PFSK-1 (cell line): ENCODE results near the gene POLR2A.
"Not testable (repeated sequence)": the region's sequence is repeated elsewhere in the genome, so short reads cannot be mapped to it uniquely, and the experiment has no call there.

Source experiments
- FOXP2 ChIP-seq: optimal IDR thresholded peaks from 2 replicates; pipeline ENCODE3; 2011; ENCODE audit warnings: borderline replicate concordance, control low read depth, inconsistent platforms; ENCODE audit not compliant: insufficient read depth; ENCODE audit errors: extremely low read length, extremely low read depth
- POLR2AphosphoS5 ChIP-seq: IDR thresholded peaks from 2 replicates; pipeline ENCODE4 v1.6.1; 2012; ENCODE audit warnings: low read depth, mild to moderate bottlenecking, control low read depth, low read length, moderate library complexity
- SIN3A ChIP-seq: IDR thresholded peaks from 2 replicates; pipeline ENCODE4 v1.6.1; 2012; ENCODE audit warnings: mild to moderate bottlenecking, low read length, moderate library complexity, borderline replicate concordance; ENCODE audit not compliant: insufficient read depth
- TAF1 ChIP-seq: IDR thresholded peaks from 2 replicates; pipeline ENCODE4 v1.6.1; 2012; ENCODE audit warnings: low read length, control low read depth, borderline replicate concordance; ENCODE audit not compliant: insufficient read depth
- TF ChIP-seq, protein P1 (sequence below), 2 experiments: IDR thresholded peaks; 2 replicates each; pipeline versions ENCODE4 v1.6.1 to v1.8.0; 2011 to 2012; ENCODE audit warnings: low read depth in 2 of 2, low read length in 2 of 2, control low read depth in 1 of 2, inconsistent platforms in 1 of 2, mild to moderate bottlenecking in 1 of 2, moderate library complexity in 1 of 2; ENCODE audit not compliant: insufficient read depth in 1 of 2

The POLR2A gene

DNA sequence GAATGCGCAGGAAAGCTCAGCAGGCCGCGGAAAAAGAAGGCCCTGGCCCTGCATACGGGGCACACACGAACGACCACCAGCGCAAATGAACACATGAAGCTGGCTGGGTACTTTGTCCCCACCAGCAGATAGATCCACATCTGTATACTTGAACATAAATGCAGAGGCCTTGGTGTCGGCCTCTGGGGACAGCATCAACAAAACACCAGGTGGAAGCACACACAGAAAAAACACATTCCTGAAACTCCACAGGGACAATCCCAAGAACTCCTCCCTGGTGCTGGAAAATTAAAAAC is 4.1 kb upstream of the POLR2A start:
- TF ChIP-seq, protein P1, sequence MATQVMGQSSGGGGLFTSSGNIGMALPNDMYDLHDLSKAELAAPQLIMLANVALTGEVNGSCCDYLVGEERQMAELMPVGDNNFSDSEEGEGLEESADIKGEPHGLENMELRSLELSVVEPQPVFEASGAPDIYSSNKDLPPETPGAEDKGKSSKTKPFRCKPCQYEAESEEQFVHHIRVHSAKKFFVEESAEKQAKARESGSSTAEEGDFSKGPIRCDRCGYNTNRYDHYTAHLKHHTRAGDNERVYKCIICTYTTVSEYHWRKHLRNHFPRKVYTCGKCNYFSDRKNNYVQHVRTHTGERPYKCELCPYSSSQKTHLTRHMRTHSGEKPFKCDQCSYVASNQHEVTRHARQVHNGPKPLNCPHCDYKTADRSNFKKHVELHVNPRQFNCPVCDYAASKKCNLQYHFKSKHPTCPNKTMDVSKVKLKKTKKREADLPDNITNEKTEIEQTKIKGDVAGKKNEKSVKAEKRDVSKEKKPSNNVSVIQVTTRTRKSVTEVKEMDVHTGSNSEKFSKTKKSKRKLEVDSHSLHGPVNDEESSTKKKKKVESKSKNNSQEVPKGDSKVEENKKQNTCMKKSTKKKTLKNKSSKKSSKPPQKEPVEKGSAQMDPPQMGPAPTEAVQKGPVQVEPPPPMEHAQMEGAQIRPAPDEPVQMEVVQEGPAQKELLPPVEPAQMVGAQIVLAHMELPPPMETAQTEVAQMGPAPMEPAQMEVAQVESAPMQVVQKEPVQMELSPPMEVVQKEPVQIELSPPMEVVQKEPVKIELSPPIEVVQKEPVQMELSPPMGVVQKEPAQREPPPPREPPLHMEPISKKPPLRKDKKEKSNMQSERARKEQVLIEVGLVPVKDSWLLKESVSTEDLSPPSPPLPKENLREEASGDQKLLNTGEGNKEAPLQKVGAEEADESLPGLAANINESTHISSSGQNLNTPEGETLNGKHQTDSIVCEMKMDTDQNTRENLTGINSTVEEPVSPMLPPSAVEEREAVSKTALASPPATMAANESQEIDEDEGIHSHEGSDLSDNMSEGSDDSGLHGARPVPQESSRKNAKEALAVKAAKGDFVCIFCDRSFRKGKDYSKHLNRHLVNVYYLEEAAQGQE (IDR thresholded peaks at IDR 0.05; ENCODE audit: insufficient read depth in 1 of 2, low read depth in 2 of 2, low read length in 2 of 2), result no peak
- TF ChIP-seq FOXP2, result no peak
- no peak for TF ChIP-seq SIN3A
- no peak for TF ChIP-seq POLR2AphosphoS5
- no peak for TF ChIP-seq TAF1

DNA sequence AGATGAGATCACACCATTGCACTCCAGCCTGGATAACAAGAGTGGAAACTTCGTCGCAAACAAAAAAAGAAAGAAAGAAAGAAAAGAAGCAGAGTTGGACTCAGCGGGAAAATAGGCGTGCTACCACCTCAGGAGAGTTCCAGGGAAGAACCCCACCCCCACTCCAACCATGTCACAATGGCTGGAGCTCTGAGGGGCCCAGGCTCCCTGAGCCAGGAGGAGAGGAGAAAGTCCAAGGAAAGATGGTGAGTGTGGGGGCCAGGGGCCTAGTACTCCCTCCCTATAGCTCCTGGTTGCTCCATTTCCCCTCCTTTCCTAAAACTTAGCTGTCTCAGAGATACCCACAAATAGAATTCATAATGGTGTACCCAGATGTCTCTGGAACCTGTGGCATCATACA is 2.9 kb upstream of the POLR2A start, which contains the start of gene SLC35G6:
Gene SLC35G6, plus strand, starts transcription at position 172 of the 400 bp plus-strand sequence. Its CDS starts 71 bp downstream, at position 243.
- TF ChIP-seq, protein P1 (IDR thresholded peaks at IDR 0.05; ENCODE audit: insufficient read depth in 1 of 2, low read depth in 2 of 2, low read length in 2 of 2), result not testable (repeated sequence)
- TF ChIP-seq FOXP2, POLR2AphosphoS5: not testable (repeated sequence)

DNA sequence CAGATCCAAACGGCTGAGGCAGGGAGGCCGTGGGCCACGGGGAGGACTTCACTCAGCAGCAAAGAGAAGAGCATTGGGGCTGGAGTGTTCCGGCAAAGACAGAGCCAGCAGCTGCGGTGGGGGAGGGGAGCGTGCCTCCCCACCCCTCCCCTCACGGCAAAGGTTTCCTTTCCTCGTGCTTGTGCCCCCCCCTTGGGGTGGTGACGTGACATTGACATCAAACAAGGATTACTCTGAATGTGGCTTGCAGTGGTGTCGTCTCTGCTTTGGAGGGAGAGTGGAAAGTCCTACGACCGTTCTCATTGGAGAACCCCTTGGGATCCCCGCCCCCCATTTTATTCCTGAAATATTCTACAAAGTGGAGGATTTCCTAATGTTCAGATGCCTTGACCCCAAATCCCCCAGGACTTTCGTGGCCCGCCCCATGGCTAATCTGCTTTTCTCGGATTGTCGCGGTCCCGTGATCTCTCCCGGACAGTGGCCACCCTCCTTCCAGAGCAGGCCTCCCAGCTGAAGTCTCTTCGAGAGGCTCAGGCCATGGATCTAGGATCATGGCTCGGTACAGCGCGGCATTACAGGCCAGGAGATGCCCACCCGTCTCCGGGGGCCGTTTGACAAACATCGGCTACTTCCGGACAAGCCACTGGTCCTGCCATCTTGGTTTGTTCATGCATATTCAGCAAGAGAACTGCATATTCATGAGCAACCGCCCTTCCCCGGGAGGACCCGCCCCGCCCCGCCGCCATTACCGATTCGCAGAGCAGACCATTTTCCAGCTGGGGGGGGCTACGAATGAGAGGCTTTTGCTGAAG is 705 bp upstream of the POLR2A start:
- TF ChIP-seq FOXP2 (no peak), POLR2AphosphoS5 (no peak), TAF1 (no peak), SIN3A (peak; percentile 79; the same call in 1 of the 2 replicates)
- TF ChIP-seq, protein P1 (IDR thresholded peaks at IDR 0.05; ENCODE audit: insufficient read depth in 1 of 2, low read depth in 2 of 2, low read length in 2 of 2), result peak; percentile 10 to 38; a peak in 1 of 4 replicates

DNA sequence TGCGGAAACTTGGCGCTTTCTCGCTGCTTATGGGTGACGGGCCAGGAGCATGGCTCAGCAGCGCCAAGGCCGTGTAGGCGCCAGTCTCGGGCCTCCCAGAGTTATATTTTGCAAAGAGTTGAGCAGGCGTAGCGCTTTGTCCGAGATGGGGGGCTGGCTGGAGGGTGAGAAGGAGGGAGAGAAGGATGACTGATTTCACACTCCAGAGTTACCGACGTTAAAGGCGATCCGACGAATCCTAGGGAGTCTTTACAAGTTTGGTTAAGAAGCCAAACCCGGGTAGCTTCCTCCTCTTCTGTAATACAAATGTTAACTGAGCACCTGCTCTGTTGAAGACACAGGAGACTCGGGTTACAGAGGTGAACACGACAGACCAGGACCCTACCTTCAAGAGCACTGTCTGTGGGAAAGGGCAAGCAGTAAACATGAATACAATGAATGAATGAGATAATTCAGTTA is 782 bp downstream of the POLR2A start:
- TF ChIP-seq SIN3A (no peak), TAF1 (no peak), POLR2AphosphoS5 (no peak), FOXP2 (no peak)
- TF ChIP-seq, protein P1 (IDR thresholded peaks at IDR 0.05; ENCODE audit: insufficient read depth in 1 of 2, low read depth in 2 of 2, low read length in 2 of 2), result no peak; a peak in 1 of 4 replicates

DNA sequence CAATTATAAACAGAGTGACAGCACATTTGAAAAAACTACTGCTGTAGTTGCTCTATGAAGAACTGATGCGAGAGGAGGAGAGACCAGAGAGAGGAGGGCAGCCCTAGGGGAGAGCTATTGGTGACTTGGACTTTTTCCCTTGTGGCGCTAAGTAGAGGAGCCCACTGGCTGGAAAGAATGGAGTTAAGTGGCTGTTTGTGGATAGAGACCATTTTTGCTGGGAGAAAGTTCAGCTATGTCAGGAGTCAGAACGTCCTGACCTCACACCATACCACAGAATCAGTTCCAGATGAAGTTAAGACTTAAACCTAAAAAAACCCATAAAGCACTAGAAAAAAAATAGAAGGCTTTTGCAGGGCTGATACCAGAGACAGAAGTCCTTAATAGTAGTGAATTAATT is 2.0 kb downstream of the POLR2A start:
- TF ChIP-seq POLR2AphosphoS5 (no peak), SIN3A (no peak), FOXP2 (no peak), TAF1 (no peak)
- TF ChIP-seq, protein P1 (IDR thresholded peaks at IDR 0.05; ENCODE audit: insufficient read depth in 1 of 2, low read depth in 2 of 2, low read length in 2 of 2), result no peak
